ENCODE results near the gene TCP11L1. TPM values are rescaled to one million over a fixed set of nuclear protein-coding genes. Genes with fewer than 3 reads are reported as not detected.
"Not testable (repeated sequence)": the region's sequence is repeated elsewhere in the genome, so short reads cannot be mapped to it uniquely, and the experiment has no call there.

Gene TCP11L1
- total and polyA plus RNA-seq, 2 experiments from 2014 or later = 23.4 to 39.8 TPM

DNA sequence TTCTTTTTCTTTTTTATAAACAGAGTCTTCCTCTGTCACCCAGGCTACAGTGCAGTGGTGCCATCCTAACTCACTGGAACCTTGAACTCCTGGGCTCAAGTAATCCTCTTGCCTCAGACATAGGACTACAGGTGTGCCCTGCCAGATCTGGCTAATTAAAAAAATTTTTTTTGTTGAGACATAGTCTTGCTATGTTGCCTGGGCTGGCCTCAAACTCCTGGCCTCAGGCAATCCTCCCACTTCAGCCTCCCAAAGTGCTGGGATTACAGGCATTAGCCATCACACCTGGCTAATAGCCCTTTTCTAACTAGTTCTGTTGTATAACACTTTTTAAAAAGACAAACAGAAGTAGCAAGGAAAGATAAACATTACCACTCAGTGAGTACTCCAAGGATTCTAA, 64.5 kb downstream of the TCP11L1 start:
- Histone ChIP-seq H3K4me1 (ENCODE audit: insufficient read depth) (no peaks in the 10 kb centered on the region), H2AFZ (no peak overlapping the region), H3K4me2 (ENCODE audit: unreplicated experiment) (no peak overlapping the region), H3K27ac (no peak overlapping the region), H3K79me2 (ENCODE audit: insufficient read depth) (no peaks in the 10 kb centered on the region), H3K9me3 (ENCODE audit: low read depth) (no peaks in the 10 kb centered on the region), H3K27me3 (replicated peaks; ENCODE audit: insufficient read depth) (no peaks in the 10 kb centered on the region), H3F3A (ENCODE audit: insufficient read depth) (no peaks in the 10 kb centered on the region), H3K4me3 (no peak overlapping the region), H3K9ac (no peak overlapping the region), H3K9me2 (ENCODE audit: insufficient read depth) (no peaks in the 10 kb centered on the region), H4K20me1 (ENCODE audit: insufficient read depth) (no peaks in the 10 kb centered on the region), H3K36me3 (ENCODE audit: low read depth) (peaks cover 32% of the 10 kb centered on the region)
- no peak for TF ChIP-seq EZH2 (IDR thresholded peaks at IDR 0.05; ENCODE audit: insufficient read depth, poor library complexity, severe bottlenecking)
- TF ChIP-seq EZH2phosphoT487 (IDR thresholded peaks at IDR 0.05; ENCODE audit: insufficient read depth, low read depth) = no peak
- no peak for DNase-seq
- in situ Hi-C loops (cut with MboI) = no loop called here

DNA sequence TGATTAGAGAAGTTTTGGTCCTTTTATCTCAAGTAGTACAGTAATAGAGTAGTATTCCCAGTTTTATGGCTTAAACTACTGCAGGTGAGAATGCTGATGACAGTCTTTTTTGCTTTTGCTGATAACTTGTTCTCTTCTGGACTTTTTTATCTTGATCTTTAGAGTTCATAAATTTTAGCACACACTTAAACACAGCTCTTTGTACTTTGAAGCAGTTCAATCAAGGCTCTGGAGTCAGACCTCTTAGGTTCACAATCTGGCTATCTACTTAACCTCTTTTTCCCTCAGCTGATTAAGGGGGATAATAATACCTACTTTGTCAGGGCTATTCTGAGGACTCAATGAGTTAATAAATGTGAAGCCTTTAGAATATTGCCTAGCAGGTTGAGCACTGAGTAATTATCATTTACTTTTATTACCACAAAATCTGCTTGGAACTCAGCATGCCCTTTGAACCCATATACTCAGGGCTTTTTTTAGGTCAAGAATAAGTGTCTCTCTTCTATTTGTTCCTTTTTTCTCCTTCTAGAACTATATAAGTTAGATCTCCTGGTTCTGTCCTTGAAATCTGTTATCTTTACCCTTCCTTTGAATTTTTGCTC, 70.0 kb downstream of the TCP11L1 start:
- Histone ChIP-seq H3K27me3 (replicated peaks; ENCODE audit: insufficient read depth) (no peaks in the 10 kb centered on the region), H3K4me2 (ENCODE audit: unreplicated experiment) (no peak overlapping the region)

DNA sequence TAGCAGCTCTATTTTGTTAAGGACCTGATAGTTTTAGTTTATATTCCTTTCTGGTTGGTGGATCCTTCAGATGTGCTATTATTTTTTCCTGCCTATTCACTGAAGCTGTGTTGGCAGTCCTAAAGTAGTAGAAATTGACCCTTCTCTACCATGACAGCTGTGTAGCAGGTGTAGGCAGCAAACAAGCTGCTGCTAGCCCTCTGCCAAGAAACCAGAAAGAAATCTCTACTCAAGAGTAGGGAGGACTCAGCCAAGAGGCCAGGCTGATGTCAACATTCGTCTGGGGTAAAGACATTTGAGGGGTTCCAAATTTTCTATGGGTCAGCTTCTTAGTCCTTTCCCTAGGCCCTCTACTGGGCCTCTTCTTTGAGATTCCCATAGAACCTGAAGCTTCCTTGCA, 70.7 kb downstream of the TCP11L1 start:
- Histone ChIP-seq H3K79me2 (ENCODE audit: insufficient read depth) (no peaks in the 10 kb centered on the region), H3K36me3 (ENCODE audit: low read depth) (peaks cover 7% of the 10 kb centered on the region), H4K20me1 (ENCODE audit: insufficient read depth) (no peaks in the 10 kb centered on the region), H3K4me2 (ENCODE audit: unreplicated experiment) (no peak overlapping the region), H3K27ac (no peak overlapping the region), H3K4me1 (ENCODE audit: insufficient read depth) (no peaks in the 10 kb centered on the region), H3K9ac (no peak overlapping the region), H3K4me3 (no peak overlapping the region), H3F3A (ENCODE audit: insufficient read depth) (no peaks in the 10 kb centered on the region; the same call in 1 of the 2 replicates), H3K9me2 (ENCODE audit: insufficient read depth) (no peaks in the 10 kb centered on the region), H3K9me3 (ENCODE audit: low read depth) (no peaks in the 10 kb centered on the region), H3K27me3 (replicated peaks; ENCODE audit: insufficient read depth) (no peaks in the 10 kb centered on the region), H2AFZ (no peak overlapping the region)
- WGBS, 2 experiments (ENCODE audit: low coverage in 1 of 2, low lambda C conversion rate in 2 of 2, missing lambda C conversion rate in 2 of 2) = 17 to 25% methylated on average over 1 of the region's 1 CpG
- no peak for TF ChIP-seq EZH2 (IDR thresholded peaks at IDR 0.05; ENCODE audit: insufficient read depth, poor library complexity, severe bottlenecking)
- no peak for TF ChIP-seq EZH2phosphoT487 (IDR thresholded peaks at IDR 0.05; ENCODE audit: insufficient read depth, low read depth)
- DNase-seq = no peak
- in situ Hi-C loops (cut with MboI) = no loop called here

More for the DNA sequence above, 70.0 kb downstream of the TCP11L1 start:
- H4K20me1 ChIP-seq (ENCODE audit: insufficient read depth) = no peaks in the 10 kb centered on the region
- DNase-seq = no peak
- no peak overlapping the region for H3K27ac ChIP-seq
- no peak overlapping the region for H3K4me3 ChIP-seq
- TF ChIP-seq EZH2phosphoT487 (IDR thresholded peaks at IDR 0.05; ENCODE audit: insufficient read depth, low read depth) = no peak
- no peak for TF ChIP-seq EZH2 (IDR thresholded peaks at IDR 0.05; ENCODE audit: insufficient read depth, poor library complexity, severe bottlenecking)
- H3K79me2 ChIP-seq (ENCODE audit: insufficient read depth) = no peaks in the 10 kb centered on the region
- in situ Hi-C loops (cut with MboI) = no loop called here
- no peak overlapping the region for H2AFZ ChIP-seq
- H3K9me2 ChIP-seq (ENCODE audit: insufficient read depth) = no peaks in the 10 kb centered on the region
- no peaks in the 10 kb centered on the region; the same call in 1 of the 2 replicates for H3F3A ChIP-seq (ENCODE audit: insufficient read depth)
- H3K9me3 ChIP-seq (ENCODE audit: low read depth) = no peaks in the 10 kb centered on the region
- no peak overlapping the region for H3K9ac ChIP-seq
- H3K36me3 ChIP-seq (ENCODE audit: low read depth) = peaks cover 12% of the 10 kb centered on the region
- H3K4me1 ChIP-seq (ENCODE audit: insufficient read depth) = no peaks in the 10 kb centered on the region

DNA sequence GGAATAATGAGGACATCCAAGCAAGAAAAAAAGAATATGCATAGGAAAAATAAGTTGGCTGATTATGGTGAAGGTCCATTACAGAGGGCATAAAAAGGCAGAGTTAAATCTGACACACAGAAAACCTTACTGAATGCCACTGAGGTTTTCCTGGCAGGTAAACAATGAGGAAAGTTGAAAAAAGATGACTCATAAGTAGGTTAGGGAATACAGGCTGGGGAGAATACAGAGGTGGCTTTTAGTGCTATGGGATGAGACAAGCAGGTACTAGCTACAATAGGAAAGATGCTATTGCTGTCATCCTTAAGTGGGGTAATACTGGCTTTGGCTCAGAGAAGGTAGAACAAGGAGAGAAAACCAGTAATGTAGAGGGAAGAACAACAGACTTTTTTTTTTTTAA, 77.2 kb downstream of the TCP11L1 start:
- Histone ChIP-seq H3K9ac (no peak overlapping the region), H3K27ac (no peak overlapping the region), H3K79me2 (ENCODE audit: insufficient read depth) (no peaks in the 10 kb centered on the region), H3K4me3 (no peak overlapping the region), H3K4me1 (ENCODE audit: insufficient read depth) (no peaks in the 10 kb centered on the region), H3F3A (ENCODE audit: insufficient read depth) (0 out of 2 replicates have a peak, but pooled peaks cover 11% of the 10 kb centered on the region), H3K27me3 (replicated peaks; ENCODE audit: insufficient read depth) (no peaks in the 10 kb centered on the region), H3K4me2 (ENCODE audit: unreplicated experiment) (no peak overlapping the region), H3K36me3 (ENCODE audit: low read depth) (no peaks in the 10 kb centered on the region), H2AFZ (no peak overlapping the region), H3K9me2 (ENCODE audit: insufficient read depth) (no peaks in the 10 kb centered on the region), H4K20me1 (ENCODE audit: insufficient read depth) (no peaks in the 10 kb centered on the region), H3K9me3 (ENCODE audit: low read depth) (no peaks in the 10 kb centered on the region)
- DNase-seq = peak; percentile 1
- TF ChIP-seq EZH2 (IDR thresholded peaks at IDR 0.05; ENCODE audit: insufficient read depth, poor library complexity, severe bottlenecking) = no peak
- TF ChIP-seq EZH2phosphoT487 (IDR thresholded peaks at IDR 0.05; ENCODE audit: insufficient read depth, low read depth) = no peak
- in situ Hi-C loops (cut with MboI) = no loop called here

DNA sequence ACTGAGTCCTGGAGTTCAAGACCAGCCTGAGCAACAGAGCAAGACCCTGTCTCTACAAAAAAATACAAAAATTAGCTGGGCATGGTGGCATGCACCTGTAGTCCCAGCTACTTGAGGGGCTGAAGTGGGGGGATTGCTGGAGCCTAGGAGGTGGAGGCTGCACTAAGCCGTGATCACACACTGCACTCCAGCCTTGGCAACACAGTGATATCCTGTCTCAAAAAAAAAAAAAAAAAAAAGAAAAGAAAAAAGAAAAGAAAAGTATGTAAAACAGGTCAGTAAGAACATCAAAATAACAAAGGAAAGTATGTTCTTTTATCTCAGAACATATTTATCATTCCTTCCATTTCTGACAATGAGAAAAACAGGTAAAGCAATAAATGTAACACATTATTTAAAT, 83.3 kb downstream of the TCP11L1 start:
- H3K27me3 ChIP-seq (replicated peaks; ENCODE audit: insufficient read depth); in situ Hi-C loops (cut with MboI): not testable (repeated sequence)
- 92 to 100% methylated on average over 1 of the region's 1 CpG for whole genome bisulfite sequencing, 2 experiments (ENCODE audit: low coverage in 1 of 2, low lambda C conversion rate in 2 of 2, missing lambda C conversion rate in 2 of 2)

More for the DNA sequence above, 83.3 kb downstream of the TCP11L1 start:
- H3K36me3 ChIP-seq (ENCODE audit: low read depth); H3K4me3 ChIP-seq; H4K20me1 ChIP-seq (ENCODE audit: insufficient read depth); H3K9me2 ChIP-seq (ENCODE audit: insufficient read depth); H2AFZ ChIP-seq; H3K9me3 ChIP-seq (ENCODE audit: low read depth); H3K27ac ChIP-seq; H3K4me1 ChIP-seq (ENCODE audit: insufficient read depth); H3K4me2 ChIP-seq (ENCODE audit: unreplicated experiment); DNase-seq; H3K79me2 ChIP-seq (ENCODE audit: insufficient read depth); H3K9ac ChIP-seq: not testable (repeated sequence)
- peaks cover 11% of the 10 kb centered on the region; the same call in 1 of the 2 replicates for H3F3A ChIP-seq (ENCODE audit: insufficient read depth)

Small RNA genes lying within 50 kb of the gene (small RNA-seq; reads per million reads assigned to genes)
- gene RF00019 (ENCODE audit: low read depth, low replicate concordance) = not detected

Other genes with a start within 250 kb of the TCP11L1 start
- gene CCDC73, start 244.9 kb upstream of the TCP11L1 start, total RNA-seq (2014; rRNA removed; shearing (Covaris generic)) = not detected in 2 replicates
- not detected in 2 replicates for gene CCDC73, start 244.9 kb upstream of the TCP11L1 start, polyA plus RNA-seq (2016; fragmentation: Nextera tagmentation; extraction: Ambion mirVana)
- not detected in 2 replicates for gene PRRG4, start 209.6 kb upstream of the TCP11L1 start, total RNA-seq (2014; rRNA removed; shearing (Covaris generic))
- gene PRRG4, start 209.6 kb upstream of the TCP11L1 start, polyA plus RNA-seq (2016; fragmentation: Nextera tagmentation; extraction: Ambion mirVana) = not detected in 2 replicates
- gene QSER1, start 146.8 kb upstream of the TCP11L1 start, total RNA-seq (2014; rRNA removed; shearing (Covaris generic)) = 16.5 and 16.7 TPM in 2 replicates
- gene QSER1, start 146.8 kb upstream of the TCP11L1 start, polyA plus RNA-seq (2016; fragmentation: Nextera tagmentation; extraction: Ambion mirVana) = 3.6 and 4.9 TPM in 2 replicates
- 4.8 and 5.3 TPM in 2 replicates for gene DEPDC7, start 23.7 kb upstream of the TCP11L1 start, total RNA-seq (2014; rRNA removed; shearing (Covaris generic))
- gene DEPDC7, start 23.7 kb upstream of the TCP11L1 start, polyA plus RNA-seq (2016; fragmentation: Nextera tagmentation; extraction: Ambion mirVana) = 9.7 and 9.9 TPM in 2 replicates
- gene CSTF3, start 121.9 kb downstream of the TCP11L1 start, total RNA-seq (2014; rRNA removed; shearing (Covaris generic)) = 11.1 and 15.7 TPM in 2 replicates
- gene CSTF3, start 121.9 kb downstream of the TCP11L1 start, polyA plus RNA-seq (2016; fragmentation: Nextera tagmentation; extraction: Ambion mirVana) = 29.0 and 29.6 TPM in 2 replicates
- gene HIPK3, start 217.8 kb downstream of the TCP11L1 start, total RNA-seq (2014; rRNA removed; shearing (Covaris generic)) = 72.1 and 82.9 TPM in 2 replicates
- 16.5 and 17.8 TPM in 2 replicates for gene HIPK3, start 217.8 kb downstream of the TCP11L1 start, polyA plus RNA-seq (2016; fragmentation: Nextera tagmentation; extraction: Ambion mirVana)